ENCODE measurements around the gene ASTN2.

- peak; percentile 61 for TF ChIP-seq CTCF (IDR thresholded peaks at IDR 0.05; ENCODE audit: poor library complexity, severe bottlenecking)
- no peak for TF ChIP-seq EZH2 (IDR thresholded peaks at IDR 0.05; ENCODE audit: borderline replicate concordance, insufficient read depth, low read length, poor library complexity, severe bottlenecking)
- TF ChIP-seq EP300 (conservative IDR thresholded peaks at IDR 0.05; ENCODE audit: poor library complexity, severe bottlenecking) = no peak
- no peak for TF ChIP-seq REST (IDR thresholded peaks at IDR 0.05; ENCODE audit: borderline replicate concordance)
These were observed 341.1 kb downstream of the ASTN2 start for GRCh38 chr9:117073539-117074341.
